K562 (cell line): ENCODE measurements around the gene PACRG. TPM values are rescaled to one million over a fixed set of nuclear protein-coding genes. Genes with fewer than 3 reads are reported as not detected.

Source experiments
- CBX1 ChIP-seq: sonication (generic); IDR thresholded peaks from 2 replicates; pipeline ENCODE4 v1.6.1; 2016; ENCODE audit warnings: antibody characterized with exemption, low read depth, mild to moderate bottlenecking
- ESRRB ChIP-seq: fragments of 250-450 bp; sonication (Bioruptor Pico); IDR thresholded peaks from 2 replicates; pipeline ENCODE4 v1.5.0; 2020; ENCODE audit warnings: mild to moderate bottlenecking, moderate library complexity, borderline replicate concordance
- ETS2 ChIP-seq: IDR thresholded peaks from 2 replicates; pipeline ENCODE4 v1.6.1; 2016; ENCODE audit warnings: borderline replicate concordance, missing genetic modification characterization, mild to moderate bottlenecking, moderate library complexity, missing compliant biosample characterization; ENCODE audit not compliant: poor library complexity, severe bottlenecking
- KAT2B ChIP-seq: IDR thresholded peaks from one replicate; pipeline ENCODE4 v1.6.1; 2012; ENCODE audit warnings: low read depth, mild to moderate bottlenecking, control low read depth, inconsistent platforms, low read length, moderate library complexity
- MAFF ChIP-seq: IDR thresholded peaks from 2 replicates; pipeline ENCODE4 v1.6.1; 2012; ENCODE audit warnings: low read length, improper control_type of control experiment
- NFIC ChIP-seq: fragments of 450-650 bp; IDR thresholded peaks from 2 replicates; pipeline ENCODE4 v1.6.1; 2017; ENCODE audit warnings: mild to moderate bottlenecking, inconsistent platforms
- NR2C2 ChIP-seq, 2 experiments: fragments of 200-800 bp in 1 of 2; sonication (Bioruptor generic) in 1 of 2; sonication (generic) in 1 of 2; formaldehyde crosslinking in 1 of 2; IDR thresholded peaks; 2 replicates each; pipeline versions ENCODE4 v1.6.1 to v1.8.0; 2016 to 2022; ENCODE audit warnings: mild to moderate bottlenecking in 1 of 2, missing compliant biosample characterization in 1 of 2, missing genetic modification characterization in 1 of 2, missing genetic modification reagents in 1 of 2
- SAFB ChIP-seq: fragments of 200-400 bp; formaldehyde crosslinking; IDR thresholded peaks from 2 replicates; pipeline ENCODE4 v1.6.1; 2017; ENCODE audit warnings: low read depth, low read length, borderline replicate concordance
- STAG1 ChIP-seq: sonication (generic); formaldehyde crosslinking; IDR thresholded peaks from 2 replicates; pipeline ENCODE4 v1.5.0; 2020; ENCODE audit warnings: missing genetic modification reagents, borderline replicate concordance
- TGIF2 ChIP-seq: sonication (generic); formaldehyde crosslinking; IDR thresholded peaks from 2 replicates; pipeline ENCODE4 v1.8.1; 2022; ENCODE audit warnings: mild to moderate bottlenecking, missing genetic modification reagents, moderate library complexity
- ZNF408 ChIP-seq: fragments of 250-450 bp; sonication (Bioruptor Pico); IDR thresholded peaks from 2 replicates; pipeline ENCODE4 v1.4.0; 2020; ENCODE audit warnings: low read depth, mild to moderate bottlenecking, moderate library complexity
- polyA plus RNA-seq, 8 experiments: library from polyadenylated mRNA; depleted of rRNA in 4 of 8; stranded (reverse) in 5 of 8; unstranded in 3 of 8; fragments of >200 nt; fragmentation: Nextera tagmentation in 2 of 8; fragmentation: Illumina TruSeq in 1 of 8; extraction: Ambion mirVana in 2 of 8; extraction: Trizol in 1 of 8; gene quantifications; 2 replicates each; pipeline versions ENCODE4 v1.2.1 to v1.2.3, GENCODE V29; 2011 to 2014; ENCODE audit warnings: inconsistent platforms in 1 of 8, missing spikeins in 1 of 8
- total RNA-seq, 7 experiments: library from RNA; depleted of rRNA in 6 of 7; stranded (reverse); fragments of >200 nt in 6 of 7; fragmentation: Illumina TruSeq in 2 of 7; extraction: Trizol in 2 of 7; gene quantifications; 2 replicates each; pipeline versions ENCODE4 v1.2.1 to v1.2.3, GENCODE V29; 2011 to 2021; ENCODE audit warnings: low replicate concordance in 1 of 7
- TF ChIP-seq, protein P1 (sequence below): fragments of 250-450 bp; sonication (Bioruptor Pico); IDR thresholded peaks from 2 replicates; pipeline ENCODE4 v1.8.0; 2021; ENCODE audit warnings: moderate library complexity, mild to moderate bottlenecking, inconsistent platforms
- TF ChIP-seq, protein P2 (sequence below): fragments of 450-650 bp; formaldehyde crosslinking; IDR thresholded peaks from 2 replicates; pipeline ENCODE4 v1.4.0; 2020; ENCODE audit warnings: mild to moderate bottlenecking, mixed read lengths
- TF ChIP-seq, protein P3 (sequence below): fragments of 250-450 bp; sonication (Bioruptor Pico); IDR thresholded peaks from 2 replicates; pipeline ENCODE4 v1.5.1; 2021; ENCODE audit warnings: mild to moderate bottlenecking

Gene PACRG
- total and polyA plus RNA-seq, 9 of the 15 experiments (the other 6 are each of a cell fraction or from before 2014, with no cell fraction given): 0.04 TPM; not detected in 8

DNA sequence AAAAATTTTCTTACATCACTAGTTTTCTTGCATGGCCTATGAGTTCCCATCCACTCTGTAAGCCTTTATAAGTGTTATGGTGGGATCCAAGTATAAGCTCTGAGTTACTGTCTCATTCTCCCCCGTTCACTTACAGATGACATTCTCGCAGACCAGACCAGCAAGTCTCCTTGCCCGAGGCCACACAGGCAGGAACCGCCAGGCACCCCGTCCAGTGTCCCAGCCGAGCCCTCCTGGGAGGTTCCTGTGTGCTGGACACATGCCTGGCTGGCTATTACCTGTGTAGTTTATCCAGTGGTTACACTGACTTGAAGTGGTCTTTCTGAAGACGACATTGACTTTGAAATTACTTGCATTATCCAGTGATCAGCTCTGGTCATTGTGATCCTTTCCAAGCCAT is 451.9 kb downstream of the PACRG start (continued):
- TF ChIP-seq NR2C2 (CRISPR knock-in tag; IDR thresholded peaks at IDR 0.05): no peak
- no peak for TF ChIP-seq NR2C2 (tag; IDR thresholded peaks at IDR 0.05)
- TF ChIP-seq, protein P1, sequence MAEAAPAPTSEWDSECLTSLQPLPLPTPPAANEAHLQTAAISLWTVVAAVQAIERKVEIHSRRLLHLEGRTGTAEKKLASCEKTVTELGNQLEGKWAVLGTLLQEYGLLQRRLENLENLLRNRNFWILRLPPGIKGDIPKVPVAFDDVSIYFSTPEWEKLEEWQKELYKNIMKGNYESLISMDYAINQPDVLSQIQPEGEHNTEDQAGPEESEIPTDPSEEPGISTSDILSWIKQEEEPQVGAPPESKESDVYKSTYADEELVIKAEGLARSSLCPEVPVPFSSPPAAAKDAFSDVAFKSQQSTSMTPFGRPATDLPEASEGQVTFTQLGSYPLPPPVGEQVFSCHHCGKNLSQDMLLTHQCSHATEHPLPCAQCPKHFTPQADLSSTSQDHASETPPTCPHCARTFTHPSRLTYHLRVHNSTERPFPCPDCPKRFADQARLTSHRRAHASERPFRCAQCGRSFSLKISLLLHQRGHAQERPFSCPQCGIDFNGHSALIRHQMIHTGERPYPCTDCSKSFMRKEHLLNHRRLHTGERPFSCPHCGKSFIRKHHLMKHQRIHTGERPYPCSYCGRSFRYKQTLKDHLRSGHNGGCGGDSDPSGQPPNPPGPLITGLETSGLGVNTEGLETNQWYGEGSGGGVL (CRISPR knock-in tag): no peak
- TF ChIP-seq, protein P2, sequence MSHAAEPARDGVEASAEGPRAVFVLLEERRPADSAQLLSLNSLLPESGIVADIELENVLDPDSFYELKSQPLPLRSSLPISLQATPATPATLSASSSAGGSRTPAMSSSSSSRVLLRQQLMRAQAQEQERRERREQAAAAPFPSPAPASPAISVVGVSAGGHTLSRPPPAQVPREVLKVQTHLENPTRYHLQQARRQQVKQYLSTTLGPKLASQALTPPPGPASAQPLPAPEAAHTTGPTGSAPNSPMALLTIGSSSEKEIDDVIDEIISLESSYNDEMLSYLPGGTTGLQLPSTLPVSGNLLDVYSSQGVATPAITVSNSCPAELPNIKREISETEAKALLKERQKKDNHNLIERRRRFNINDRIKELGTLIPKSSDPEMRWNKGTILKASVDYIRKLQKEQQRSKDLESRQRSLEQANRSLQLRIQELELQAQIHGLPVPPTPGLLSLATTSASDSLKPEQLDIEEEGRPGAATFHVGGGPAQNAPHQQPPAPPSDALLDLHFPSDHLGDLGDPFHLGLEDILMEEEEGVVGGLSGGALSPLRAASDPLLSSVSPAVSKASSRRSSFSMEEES (CRISPR knock-in tag): no peak
- no peak for TF ChIP-seq ZNF408 (CRISPR knock-in tag)
- TF ChIP-seq, protein P3, sequence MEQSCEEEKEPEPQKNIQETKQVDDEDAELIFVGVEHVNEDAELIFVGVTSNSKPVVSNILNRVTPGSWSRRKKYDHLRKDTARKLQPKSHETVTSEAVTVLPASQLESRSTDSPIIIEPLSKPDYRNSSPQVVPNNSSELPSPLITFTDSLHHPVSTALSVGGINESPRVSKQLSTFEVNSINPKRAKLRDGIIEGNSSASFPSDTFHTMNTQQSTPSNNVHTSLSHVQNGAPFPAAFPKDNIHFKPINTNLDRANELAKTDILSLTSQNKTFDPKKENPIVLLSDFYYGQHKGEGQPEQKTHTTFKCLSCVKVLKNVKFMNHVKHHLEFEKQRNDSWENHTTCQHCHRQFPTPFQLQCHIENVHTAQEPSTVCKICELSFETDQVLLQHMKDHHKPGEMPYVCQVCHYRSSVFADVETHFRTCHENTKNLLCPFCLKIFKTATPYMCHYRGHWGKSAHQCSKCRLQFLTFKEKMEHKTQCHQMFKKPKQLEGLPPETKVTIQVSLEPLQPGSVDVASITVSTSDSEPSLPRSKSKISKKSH (CRISPR knock-in tag): no peak
- no peak for TF ChIP-seq ETS2 (tag)
- TF ChIP-seq CBX1: no peak
- no peak for TF ChIP-seq NFIC
- no peak for TF ChIP-seq ESRRB (CRISPR knock-in tag)
- no peak for TF ChIP-seq TGIF2 (CRISPR knock-in tag)
- TF ChIP-seq MAFF: no peak
- TF ChIP-seq STAG1: no peak
- no peak for TF ChIP-seq KAT2B
- no peak for TF ChIP-seq SAFB
